Hematopoietic multipotent progenitor cell treated with erythropoietin and hydrocortisone succinate and interleukin-3 and kit ligand, for 6 days (in vitro differentiated cells): ENCODE results near the gene DMXL2.
"Not testable (repeated sequence)": the region's sequence is repeated elsewhere in the genome, so short reads cannot be mapped to it uniquely, and the experiment has no call there.

Source experiments
- DNase-seq: peaks from one replicate; pipeline ENCODE4 v3.0.0-alpha.2; 2015

DMXL2 gene

DNA sequence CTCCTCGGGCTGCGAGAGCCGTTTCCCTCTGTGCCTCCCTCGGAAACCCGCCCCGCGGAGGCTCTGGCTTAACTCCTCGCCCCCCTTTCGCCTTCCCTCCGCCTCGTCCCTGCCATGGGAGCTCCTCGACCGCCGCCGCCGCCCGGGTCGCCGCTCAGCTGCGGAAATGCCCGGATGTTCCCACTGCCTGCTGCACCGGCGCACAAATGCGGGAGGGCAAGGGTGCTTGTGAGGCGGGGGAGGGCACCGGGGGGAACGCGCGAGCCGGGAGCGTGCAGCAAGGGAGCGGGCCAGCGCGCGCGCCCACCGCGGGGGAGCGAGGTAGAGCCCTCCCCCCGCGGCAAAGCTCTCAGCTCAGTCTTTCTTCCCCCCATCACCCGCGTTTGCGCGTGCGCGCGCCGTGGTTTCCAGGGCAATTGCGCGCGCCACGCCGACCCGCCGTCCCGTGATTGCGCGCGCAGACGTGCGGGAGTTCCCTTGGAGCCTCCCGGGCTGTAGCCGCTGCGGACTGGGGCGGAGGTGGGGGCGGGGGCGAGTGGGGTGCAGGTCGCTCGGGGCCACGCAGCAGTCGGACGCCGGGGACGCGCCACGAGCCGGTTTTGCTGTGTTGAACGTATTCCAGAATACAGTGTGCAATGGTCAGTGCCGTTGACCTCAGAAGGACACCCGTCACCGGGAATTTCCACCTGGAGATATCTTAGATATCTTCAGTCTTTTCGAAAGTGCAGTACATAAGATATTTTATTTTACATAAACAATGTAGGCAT lies at the start of gene DMXL2:
Gene DMXL2 (minus strand): TSS at position 168 of the 767 bp plus-strand sequence. CDS start 226 bp downstream, outside the sequence.
- peak; percentile 70 for DNase-seq

GRCh38 chr15:51672155-51672687 lies 49.6 kb upstream of the DMXL2 start:
- no peak for DNase-seq

DNA sequence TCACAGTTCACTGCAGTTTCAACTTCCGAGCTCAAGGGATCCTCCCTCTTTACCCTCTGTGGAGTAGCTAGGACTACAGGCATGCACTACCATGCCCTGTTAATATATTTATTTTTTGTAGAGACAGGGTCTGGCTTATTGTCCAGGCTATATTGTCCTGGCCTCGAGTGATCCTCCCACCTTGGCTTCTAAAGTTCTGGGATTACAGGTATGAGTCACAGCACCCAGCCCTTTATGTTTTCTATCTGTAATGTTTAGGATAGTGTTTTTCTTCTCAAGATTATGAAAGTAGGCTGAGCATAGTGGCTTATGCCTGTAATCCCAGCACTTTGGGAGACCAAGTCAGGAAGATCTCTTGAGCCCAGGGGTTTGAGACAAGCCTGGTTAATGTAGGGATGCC lies 46.8 kb upstream of the DMXL2 start:
- DNase-seq: no peak

- no peak for DNase-seq
Measured at GRCh38 chr15:51668446-51668845, 45.9 kb upstream of the DMXL2 start.

GRCh38 chr15:51667478-51667877 lies 44.9 kb upstream of the DMXL2 start:
- DNase-seq: no peak

- DNase-seq: no peak
Measured at GRCh38 chr15:51661072-51661471, 38.5 kb upstream of the DMXL2 start.

DNA sequence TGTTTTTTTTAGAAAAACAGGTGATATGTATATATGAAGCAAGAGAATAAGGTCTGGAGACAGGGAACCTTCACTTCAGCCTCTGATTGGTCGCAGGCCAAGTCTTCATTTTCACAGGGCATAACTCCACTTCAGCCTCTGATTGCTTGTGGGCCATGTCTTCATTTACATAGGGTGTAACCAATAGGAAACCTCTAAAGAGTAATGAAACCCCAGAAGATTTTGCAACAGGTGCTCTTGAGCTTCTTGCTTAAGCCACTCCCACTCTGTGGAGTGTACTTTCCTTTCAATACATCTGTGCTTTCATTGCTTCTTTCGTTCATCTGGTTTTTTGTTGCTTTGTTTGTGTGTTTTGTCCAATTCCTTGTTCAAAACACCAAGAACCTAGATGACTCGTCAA lies 36.1 kb upstream of the DMXL2 start:
- DNase-seq: peak; percentile 29

GRCh38 chr15:51655401-51656057 lies 33.0 kb upstream of the DMXL2 start:
- DNase-seq: not testable (repeated sequence)

DNA sequence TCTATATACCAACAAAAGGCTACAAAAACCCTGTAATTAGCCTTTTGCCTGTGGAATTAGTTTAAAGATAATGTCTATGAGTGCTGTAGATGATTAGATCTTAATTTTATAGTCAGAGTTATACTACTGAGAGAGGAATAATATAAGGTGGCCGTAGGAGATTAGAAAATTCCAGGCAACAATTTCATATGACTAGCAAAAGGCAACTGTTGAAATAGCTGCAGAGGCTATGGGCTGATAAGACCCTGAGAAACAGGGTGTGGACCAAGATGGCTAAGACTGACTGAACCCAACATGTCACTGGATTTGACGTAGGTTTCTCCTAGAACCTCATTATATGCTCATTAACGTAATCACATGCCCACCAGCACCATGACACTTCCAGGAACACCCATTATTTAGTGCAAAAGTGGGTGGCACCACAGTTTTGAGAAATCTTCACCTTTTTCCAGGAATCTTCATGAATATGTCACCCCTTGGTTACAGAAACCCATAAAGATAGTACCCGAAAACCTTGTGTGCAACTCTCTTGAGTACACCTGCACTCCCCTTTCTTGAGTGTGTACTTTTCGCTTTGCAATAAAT lies 29.6 kb upstream of the DMXL2 start:
- peak; percentile 96 for DNase-seq

- DNase-seq: peak; percentile 90
Measured at GRCh38 chr15:51649659-51650521, 27.3 kb upstream of the DMXL2 start.

GRCh38 chr15:51648643-51649042 lies 26.1 kb upstream of the DMXL2 start:
- DNase-seq: not testable (repeated sequence)

DNA sequence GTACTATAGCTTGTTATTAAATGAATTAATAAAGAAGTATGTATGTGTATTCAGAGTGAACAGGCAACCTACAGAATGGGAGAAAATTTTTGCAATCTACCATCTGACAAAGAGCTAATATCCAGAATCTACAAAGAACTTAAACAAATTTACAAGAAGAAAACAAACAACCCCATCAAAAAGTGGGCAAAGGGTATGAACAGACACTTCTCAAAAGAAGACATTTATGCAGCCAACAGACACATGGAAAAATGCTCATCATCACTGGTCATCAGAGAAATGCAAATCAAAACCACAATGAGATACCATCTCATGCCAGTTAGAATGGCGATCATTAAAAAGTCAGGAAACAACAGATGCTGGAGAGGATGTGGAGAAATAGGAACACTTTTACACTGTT lies 25.5 kb upstream of the DMXL2 start:
- DNase-seq: not testable (repeated sequence)

DNA sequence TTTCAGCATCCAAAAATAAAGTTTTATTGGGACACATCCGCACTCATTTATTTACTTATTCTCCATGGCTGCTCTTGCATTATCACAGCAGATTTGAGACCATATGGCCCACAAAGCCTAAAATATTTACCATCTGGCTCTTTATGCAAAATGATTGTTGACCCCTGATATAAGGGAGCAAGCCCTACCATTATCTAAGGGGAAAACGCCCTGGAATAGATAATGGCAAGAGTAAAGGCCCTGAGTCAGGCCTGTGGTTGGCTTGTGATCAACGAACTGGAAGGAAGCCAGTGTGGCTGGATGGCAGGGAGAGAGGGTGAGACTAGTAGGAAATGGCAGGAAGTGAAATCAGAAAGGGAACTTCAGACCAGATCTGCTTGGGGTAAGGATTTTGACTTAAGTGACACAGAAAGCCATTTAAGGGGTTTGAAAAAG lies 24.6 kb upstream of the DMXL2 start:
- DNase-seq: peak; percentile 93

DNA sequence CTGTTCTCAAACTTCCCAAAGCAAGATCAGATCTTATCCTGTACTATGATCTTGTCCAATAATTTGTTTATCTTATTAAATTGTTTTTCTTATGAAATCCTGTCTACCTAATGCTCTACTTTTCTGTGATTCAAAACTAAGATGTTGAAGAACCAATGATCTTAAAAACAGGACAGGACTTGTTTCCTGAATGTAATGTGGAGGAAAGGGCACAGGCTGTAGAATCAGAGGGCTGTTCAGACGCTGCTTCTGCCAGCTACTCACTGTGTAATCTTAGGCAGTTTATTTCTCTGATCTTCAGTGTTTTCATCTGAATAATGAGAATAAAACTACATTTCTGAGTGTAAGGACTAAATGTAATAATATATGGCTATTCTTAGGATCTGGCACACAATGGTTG lies 20.1 kb upstream of the DMXL2 start:
- DNase-seq: no peak

- DNase-seq: no peak
Measured at GRCh38 chr15:51641490-51642130, 19.0 kb upstream of the DMXL2 start.

GRCh38 chr15:51634591-51635198 lies 12.1 kb upstream of the DMXL2 start:
- DNase-seq: peak; percentile 41

GRCh38 chr15:51629612-51630011 lies 7.0 kb upstream of the DMXL2 start:
- DNase-seq: peak; percentile 47

DNA sequence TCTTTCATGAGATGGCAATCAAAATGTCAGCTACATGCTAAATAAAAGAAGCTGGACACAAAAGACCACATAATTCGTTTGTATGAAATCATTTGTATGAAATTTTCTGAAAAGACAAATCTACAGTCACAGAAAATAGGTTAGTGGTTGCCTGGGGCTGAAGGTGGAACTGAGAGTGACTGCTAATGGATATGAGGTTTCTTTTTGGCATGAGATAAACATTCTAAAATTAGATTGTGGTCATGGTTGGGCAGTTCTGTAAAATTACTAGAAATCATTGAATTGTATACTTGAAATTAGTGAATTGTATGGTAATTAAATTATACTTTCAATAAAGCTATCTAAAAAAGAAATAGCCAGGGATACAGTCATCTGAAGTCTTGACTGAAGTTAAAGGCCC lies 2.7 kb upstream of the DMXL2 start:
- DNase-seq: no peak

DNA sequence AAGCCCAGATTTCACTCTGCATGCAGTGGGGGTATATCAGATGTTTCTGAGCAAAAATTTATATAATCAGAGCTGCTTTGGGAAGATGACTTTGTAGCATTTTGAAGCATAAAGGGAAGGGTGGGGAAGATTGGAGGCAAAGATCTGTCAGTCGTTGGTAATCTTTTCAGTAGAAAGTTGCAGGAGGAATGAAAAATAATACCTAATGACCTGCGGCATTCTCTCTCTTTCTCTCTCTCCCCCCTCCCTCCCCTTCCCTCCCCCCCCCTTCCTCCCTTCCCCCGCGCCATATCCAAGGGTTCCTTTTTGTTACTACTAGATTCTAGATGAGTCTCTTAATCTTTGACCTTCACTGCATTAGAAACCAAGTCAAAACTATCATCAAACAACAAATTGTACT lies 1.5 kb upstream of the DMXL2 start:
- no peak for DNase-seq

GRCh38 chr15:51623386-51623938 lies 891 bp upstream of the DMXL2 start:
- DNase-seq: peak; percentile 90

DNA sequence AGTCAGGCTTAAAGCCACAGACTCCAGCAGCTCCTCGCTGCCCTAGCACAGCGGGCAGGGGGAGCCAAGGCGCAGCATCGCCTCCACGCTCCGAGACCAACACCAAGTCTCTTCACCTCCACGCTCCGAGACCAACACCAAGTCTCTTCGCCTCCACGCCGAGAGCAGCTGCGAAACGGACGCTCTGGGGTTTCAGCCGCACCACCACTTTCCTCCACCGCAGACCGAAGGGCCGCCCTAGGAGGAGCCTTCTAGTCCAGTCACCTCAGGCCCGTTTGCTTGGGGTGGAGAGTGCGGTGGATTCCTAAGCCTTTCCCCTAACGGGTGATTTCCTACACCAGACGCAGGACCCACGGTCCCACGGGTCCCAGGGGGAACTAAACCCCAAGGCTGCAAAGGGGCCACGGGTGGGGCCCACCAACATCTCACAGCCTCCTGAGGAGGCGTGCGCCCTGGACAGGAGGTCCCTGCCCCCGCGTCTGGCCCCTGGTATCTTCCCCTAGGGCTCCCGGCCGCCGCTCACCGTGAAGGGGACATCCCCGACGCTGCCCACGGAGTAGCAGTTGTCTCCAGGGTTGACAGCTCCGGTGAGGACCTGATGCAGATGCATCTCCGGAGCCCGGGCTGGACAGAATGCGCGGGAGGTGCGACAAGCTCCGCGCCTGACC lies 501 bp downstream of the DMXL2 start:
- peak; percentile 47 for DNase-seq
